COR-L47 (cell line): Measurements from ENCODE around the gene KPNA1.

Experiments used
- DNase-seq: peaks from one replicate; lab custom pipeline; 2025; lab: John Stamatoyannopoulos, UW

The KPNA1 gene

DNA sequence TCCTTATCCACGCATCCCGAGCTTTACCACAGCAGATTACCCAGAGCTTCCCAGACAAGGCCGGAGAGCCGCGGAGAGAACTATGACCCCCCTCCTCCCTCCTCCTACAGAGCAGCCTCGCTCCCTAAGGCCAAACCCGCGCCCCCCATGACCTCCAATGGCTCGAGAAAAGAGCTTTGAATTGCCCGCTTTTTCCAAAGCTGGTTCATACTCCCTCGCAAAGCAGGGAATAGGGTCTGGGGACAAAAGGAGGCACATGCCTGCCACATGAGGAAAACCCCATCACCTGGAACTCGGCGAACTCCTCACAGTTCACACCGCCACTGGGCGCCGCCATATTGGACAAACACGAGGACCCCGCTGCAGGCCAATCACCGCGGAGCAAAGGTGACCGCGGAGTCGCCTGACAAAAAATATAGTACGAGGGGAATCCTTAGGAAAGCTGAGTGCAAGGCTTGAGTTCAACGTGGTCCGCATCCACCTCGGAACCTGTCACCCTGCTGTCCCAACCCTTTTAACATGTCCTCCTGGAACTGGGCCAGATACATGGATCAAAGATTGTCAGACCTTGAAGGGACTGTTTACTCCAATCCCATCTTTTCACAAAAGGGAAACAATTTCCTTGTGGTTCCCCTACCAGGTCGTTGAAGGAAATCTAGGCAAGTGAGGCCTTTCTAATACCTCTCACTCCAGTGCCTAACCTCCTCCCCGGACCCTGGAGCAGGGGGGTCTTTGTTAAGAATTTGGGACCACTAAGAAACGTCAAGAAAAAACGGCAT, 131.7 kb downstream of the KPNA1 start, which contains the start of gene MIX23:
MIX23 (minus strand) TSS at position 344 of the 779 bp plus-strand sequence; CDS start at position 337, 7 bp downstream.
- peak; percentile 92 for DNase-seq

DNA sequence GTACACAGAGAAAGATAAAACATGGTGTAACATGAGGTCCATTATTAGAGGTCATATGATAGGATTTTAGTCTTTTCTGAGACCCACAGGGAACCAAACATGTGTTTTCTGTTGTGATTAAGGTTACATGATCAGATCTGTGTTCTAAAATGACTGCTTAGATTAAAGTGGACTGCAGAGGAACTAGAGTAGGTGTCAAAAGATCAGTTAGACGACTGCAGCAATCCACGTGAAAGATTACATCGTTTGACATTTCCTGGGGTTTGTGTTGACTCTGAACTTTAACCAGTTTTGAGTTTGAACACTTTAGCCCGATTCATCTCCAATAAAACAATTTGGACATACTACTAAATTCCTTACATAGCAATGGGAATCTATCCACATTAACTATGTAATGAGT, 136.8 kb downstream of the KPNA1 start:
- no peak for DNase-seq

- no peak for DNase-seq
Measured at GRCh38 chr3:122374034-122374433, 140.7 kb downstream of the KPNA1 start.
